K562 (cell line): ENCODE results near the gene FCSK. TPM values are rescaled to one million over a fixed set of nuclear protein-coding genes. Genes with fewer than 3 reads are reported as not detected.

Experiments
- BCOR ChIP-seq: fragments of 450-650 bp; IDR thresholded peaks from 2 replicates; pipeline ENCODE4 v1.6.1; 2016
- CHD7 ChIP-seq: fragments of 200-600 bp; sonication (generic); IDR thresholded peaks from one replicate; pipeline ENCODE4 v1.6.1; 2012; ENCODE audit warnings: mild to moderate bottlenecking, low read depth, low read length, inconsistent platforms
- DLX4 ChIP-seq: fragments of 250-450 bp; sonication (Bioruptor Pico); IDR thresholded peaks from 2 replicates; pipeline ENCODE4 v1.6.1; 2021; ENCODE audit warnings: mild to moderate bottlenecking
- ESRRA ChIP-seq: fragments of 450-650 bp; IDR thresholded peaks from 2 replicates; pipeline ENCODE4 v1.6.1; 2014; ENCODE audit warnings: low read depth, mild to moderate bottlenecking, moderate library complexity, borderline replicate concordance
- HLTF ChIP-seq: fragments of 450-650 bp; IDR thresholded peaks from 2 replicates; pipeline ENCODE4 v1.6.1; 2016
- HNRNPH1 ChIP-seq: fragments of 200-400 bp; formaldehyde crosslinking; optimal IDR thresholded peaks from 2 replicates; pipeline ENCODE3; 2017; ENCODE audit warnings: low read depth, mild to moderate bottlenecking, low read length, moderate library complexity
- KLF16 ChIP-seq: IDR thresholded peaks from 2 replicates; pipeline ENCODE4 v1.6.1; 2016; ENCODE audit warnings: antibody characterized with exemption
- NFXL1 ChIP-seq: fragments of 450-650 bp; formaldehyde crosslinking; IDR thresholded peaks from 2 replicates; pipeline ENCODE4 v1.4.0; 2021; ENCODE audit warnings: mild to moderate bottlenecking
- PTTG1 ChIP-seq: fragments of 450-650 bp; IDR thresholded peaks from 2 replicates; pipeline ENCODE4 v1.6.1; 2016; ENCODE audit warnings: low read depth, mild to moderate bottlenecking, missing genetic modification characterization, missing compliant biosample characterization
- RBM34 ChIP-seq: fragments of 200-400 bp; formaldehyde crosslinking; IDR thresholded peaks from 2 replicates; pipeline ENCODE4 v1.6.1; 2018; ENCODE audit warnings: low read length, borderline replicate concordance; ENCODE audit not compliant: insufficient read depth
- TAF1 ChIP-seq: IDR thresholded peaks from 2 replicates; pipeline ENCODE4 v1.6.1; 2011; ENCODE audit warnings: mild to moderate bottlenecking, low read length, moderate library complexity; ENCODE audit not compliant: insufficient read depth, control insufficient read depth, severe bottlenecking; ENCODE audit errors: extremely low read depth
- ZNF395 ChIP-seq: fragments of 200-800 bp; sonication (Bioruptor generic); IDR thresholded peaks from 2 replicates; pipeline ENCODE4 v1.6.1; 2017; ENCODE audit warnings: missing genetic modification characterization, missing compliant biosample characterization
- ZNF780A ChIP-seq: fragments of 250-450 bp; sonication (Bioruptor Pico); IDR thresholded peaks from 2 replicates; pipeline ENCODE4 v1.5.0; 2021; ENCODE audit warnings: mild to moderate bottlenecking
- polyA plus RNA-seq, 8 experiments: library from polyadenylated mRNA; depleted of rRNA in 4 of 8; stranded (reverse) in 5 of 8; unstranded in 3 of 8; fragments of >200 nt; fragmentation: Nextera tagmentation in 2 of 8; fragmentation: Illumina TruSeq in 1 of 8; extraction: Ambion mirVana in 2 of 8; extraction: Trizol in 1 of 8; gene quantifications; 2 replicates each; pipeline versions ENCODE4 v1.2.1 to v1.2.3, GENCODE V29; 2011 to 2014; ENCODE audit warnings: inconsistent platforms in 1 of 8, missing spikeins in 1 of 8
- total RNA-seq, 7 experiments: library from RNA; depleted of rRNA in 6 of 7; stranded (reverse); fragments of >200 nt in 6 of 7; fragmentation: Illumina TruSeq in 2 of 7; extraction: Trizol in 2 of 7; gene quantifications; 2 replicates each; pipeline versions ENCODE4 v1.2.1 to v1.2.3, GENCODE V29; 2011 to 2021; ENCODE audit warnings: low replicate concordance in 1 of 7

Gene FCSK
- total and polyA plus RNA-seq, 9 of the 15 experiments (the other 6 are each of a cell fraction or from before 2014, with no cell fraction given), result 0.92 to 18.6 (median 8.3) TPM

- TF ChIP-seq CHD7 (no peak), NFXL1 (CRISPR knock-in tag) (no peak), ZNF395 (CRISPR knock-in tag) (peak; percentile 98), ZNF780A (CRISPR knock-in tag) (no peak), TAF1 (peak; percentile 35), PTTG1 (tag) (no peak), KLF16 (no peak), BCOR (no peak), HNRNPH1 (no peak), ESRRA (peak; percentile 23; the same call in 1 of the 2 replicates), HLTF (no peak), RBM34 (no peak), DLX4 (CRISPR knock-in tag) (no peak)
Measured at GRCh38 chr16:70438969-70439862, 15.2 kb upstream of the FCSK start, which contains the start of gene ST3GAL2 (continued).
